H9 (cell line): ENCODE results near the gene RHBDD3. TPM values are rescaled to one million over a fixed set of nuclear protein-coding genes. Genes with fewer than 3 reads are reported as not detected.
A peak's percentile ranks its signal among the peaks of the same experiment; 100 is the strongest.

Experiments
- DNase-seq: peaks from one replicate; pipeline ENCODE4 v3.0.0-alpha.2; 2017
- H2AFZ ChIP-seq: one replicate; pipeline ENCODE4 v1.6.1; 2013; ENCODE audit warnings: mild to moderate bottlenecking, low read length, control low read depth, moderate library complexity
- H2AK5ac ChIP-seq: 2 replicates; pipeline ENCODE4 v1.6.1; 2013; ENCODE audit warnings: low read length, control low read depth, mixed read lengths; ENCODE audit not compliant: insufficient read length
- H2BK120ac ChIP-seq: one replicate; pipeline ENCODE4 v1.6.1; 2013; ENCODE audit warnings: low read depth, mild to moderate bottlenecking, low read length, control low read depth, inconsistent platforms; ENCODE audit not compliant: poor library complexity, severe bottlenecking
- H2BK12ac ChIP-seq: 2 replicates; pipeline ENCODE4 v1.6.1; 2013; ENCODE audit warnings: low read length, control low read depth, mixed read lengths, low read depth; ENCODE audit not compliant: insufficient read length
- H2BK15ac ChIP-seq: 2 replicates; pipeline ENCODE4 v1.6.1; 2013; ENCODE audit warnings: low read depth, low read length, control low read depth
- H2BK20ac ChIP-seq: one replicate; pipeline ENCODE4 v1.6.1; 2013; ENCODE audit warnings: low read depth, mild to moderate bottlenecking, low read length, control low read depth, inconsistent platforms; ENCODE audit not compliant: poor library complexity, severe bottlenecking
- H2BK5ac ChIP-seq: 2 replicates; pipeline ENCODE4 v1.6.1; 2013; ENCODE audit warnings: low read length, control low read depth, mixed read lengths; ENCODE audit not compliant: insufficient read length
- H3K14ac ChIP-seq: 2 replicates; pipeline ENCODE4 v1.6.1; 2013; ENCODE audit warnings: low read length, control low read depth; ENCODE audit not compliant: insufficient read depth
- H3K18ac ChIP-seq: 2 replicates; pipeline ENCODE4 v1.6.1; 2013; ENCODE audit warnings: low read depth, mild to moderate bottlenecking, mixed read lengths, low read length, control low read depth; ENCODE audit not compliant: insufficient read length
- H3K23ac ChIP-seq: 2 replicates; pipeline ENCODE4 v1.6.1; 2013; ENCODE audit warnings: low read length, control low read depth, mixed read lengths, low read depth; ENCODE audit not compliant: insufficient read length
- H3K23me2 ChIP-seq: 2 replicates; pipeline ENCODE4 v1.6.1; 2013; ENCODE audit warnings: low read depth, mild to moderate bottlenecking, mixed read lengths, low read length, control low read depth; ENCODE audit not compliant: insufficient read length, poor library complexity, severe bottlenecking
- H3K27ac ChIP-seq: 2 replicates; pipeline ENCODE4 v1.5.1; 2013; ENCODE audit warnings: low read length, control low read depth, mixed read lengths, low read depth; ENCODE audit not compliant: insufficient read length
- H3K27me3 ChIP-seq: 2 replicates; pipeline ENCODE4 v1.6.1; 2013; ENCODE audit warnings: low read length, control low read depth, inconsistent platforms; ENCODE audit not compliant: insufficient read depth
- H3K4ac ChIP-seq: 2 replicates; pipeline ENCODE4 v1.6.1; 2013; ENCODE audit warnings: low read depth, mild to moderate bottlenecking, control low read depth, inconsistent platforms, low read length, moderate library complexity
- H3K4me1 ChIP-seq: 2 replicates; pipeline ENCODE4 v1.6.1; 2013; ENCODE audit warnings: low read length, control low read depth, inconsistent platforms; ENCODE audit not compliant: insufficient read depth
- H3K4me2 ChIP-seq: 2 replicates; pipeline ENCODE4 v1.6.1; 2013; ENCODE audit warnings: low read length, control low read depth, mixed read lengths; ENCODE audit not compliant: insufficient read length, insufficient read depth
- H3K56ac ChIP-seq: 2 replicates; pipeline ENCODE4 v1.6.1; 2013; ENCODE audit warnings: low read depth, mild to moderate bottlenecking, mixed read lengths, low read length, control low read depth; ENCODE audit not compliant: insufficient read length
- H3K79me1 ChIP-seq: 2 replicates; pipeline ENCODE4 v1.6.1; 2013; ENCODE audit warnings: low read depth, mild to moderate bottlenecking, moderate library complexity, low read length, control low read depth, inconsistent platforms; ENCODE audit not compliant: insufficient read depth, poor library complexity, severe bottlenecking
- H3K79me2 ChIP-seq: 2 replicates; pipeline ENCODE4 v1.6.1; 2013; ENCODE audit warnings: low read length, control low read depth, inconsistent platforms; ENCODE audit not compliant: insufficient read depth
- H3K9ac ChIP-seq: 2 replicates; pipeline ENCODE4 v1.6.1; 2013; ENCODE audit warnings: low read length, control low read depth, mixed read lengths; ENCODE audit not compliant: insufficient read length; ENCODE audit errors: extremely low read depth
- H3K9me3 ChIP-seq: one replicate; pipeline ENCODE4 v1.6.1; 2013; ENCODE audit warnings: low read depth, low read length, inconsistent platforms; ENCODE audit not compliant: control insufficient read depth
- H3T11ph ChIP-seq: one replicate; pipeline ENCODE4 v1.6.1; 2013; ENCODE audit warnings: mild to moderate bottlenecking, low read length, control low read depth, inconsistent platforms
- H4K20me1 ChIP-seq: one replicate; pipeline ENCODE4 v1.6.1; 2013; ENCODE audit not compliant: control insufficient read depth, insufficient read length, insufficient read depth
- H4K5ac ChIP-seq: 2 replicates; pipeline ENCODE4 v1.6.1; 2013; ENCODE audit warnings: low read depth, mild to moderate bottlenecking, mixed read lengths, low read length, control low read depth; ENCODE audit not compliant: insufficient read length
- H4K8ac ChIP-seq: replicated peaks from 2 replicates; pipeline ENCODE4 v1.6.1; 2013; ENCODE audit warnings: low read length, control low read depth, mixed read lengths, low read depth; ENCODE audit not compliant: insufficient read length
- H4K91ac ChIP-seq: 2 replicates; pipeline ENCODE4 v1.6.1; 2013; ENCODE audit warnings: low read depth, mild to moderate bottlenecking, moderate library complexity, mixed read lengths, low read length, control low read depth; ENCODE audit not compliant: insufficient read length
- H3K27ac Mint-ChIP-seq, 3 experiments: 2 replicates in 2 of 3; 3 replicates in 1 of 3; pipeline ENCODE4 v1.8.0; 2020 to 2021; ENCODE audit warnings: mixed read lengths in 3 of 3, mild to moderate bottlenecking in 1 of 3, moderate library complexity in 1 of 3
- H3K27me3 Mint-ChIP-seq: 2 replicates; pipeline ENCODE4 v1.8.0; 2021; ENCODE audit warnings: low read depth, mild to moderate bottlenecking, moderate library complexity, mixed read lengths
- H3K36me3 Mint-ChIP-seq, 3 experiments: 2 replicates in 2 of 3; 3 replicates in 1 of 3; pipeline ENCODE4 v1.8.0; 2020 to 2021; ENCODE audit warnings: low read depth in 3 of 3, mixed read lengths in 3 of 3; ENCODE audit not compliant: insufficient read depth in 1 of 3
- H3K4me1 Mint-ChIP-seq, 2 experiments: 2 replicates each; pipeline ENCODE4 v1.8.0; 2020; ENCODE audit warnings: mixed read lengths in 2 of 2
- H3K4me3 Mint-ChIP-seq, 2 experiments: 2 replicates in 1 of 2; 3 replicates in 1 of 2; pipeline ENCODE4 v1.8.0; 2020 to 2021; ENCODE audit warnings: mild to moderate bottlenecking in 2 of 2, mixed read lengths in 2 of 2, moderate library complexity in 1 of 2
- H3K9me3 Mint-ChIP-seq, 2 experiments: 2 replicates in 1 of 2; 3 replicates in 1 of 2; pipeline ENCODE4 v1.8.0; 2020; ENCODE audit warnings: mild to moderate bottlenecking in 2 of 2, mixed read lengths in 2 of 2, moderate library complexity in 1 of 2
- WGBS: extraction: QIAGEN DNeasy Blood & Tissue Kit; methylation state at CpG from one replicate; pipeline ENCODE4 v1.1.7; 2013; ENCODE audit warnings: missing lambda C conversion rate, low lambda C conversion rate, mixed read lengths; ENCODE audit not compliant: insufficient read length; ENCODE audit errors: extremely low coverage; 5-methylcytosine and 5-hydroxymethylcytosine counted together
- total RNA-seq: library from RNA; stranded (reverse); gene quantifications from 2 replicates; pipeline ENCODE4 v1.2.1, GENCODE V29; 2021
- TF ChIP-seq, protein P1 (sequence below): fragments of 200-600 bp; sonication (generic); conservative IDR thresholded peaks from 3 replicates; pipeline ENCODE4 v1.8.0; 2021; ENCODE audit warnings: antibody characterized with exemption, mild to moderate bottlenecking

The RHBDD3 gene
- total RNA-seq, 1 experiment from 2014 or later: 99.7 TPM

GRCh38 chr22:29313126-29313575 is 45.4 kb upstream of the RHBDD3 start:
- H3K4me1 ChIP-seq: no peaks in the 10 kb centered on the region
- H2AK5ac ChIP-seq: no peak overlapping the region
- no peak overlapping the region for H4K91ac ChIP-seq
- peaks cover 33% of the 10 kb centered on the region for H3K27me3 ChIP-seq
- no peak overlapping the region for H3K4me2 ChIP-seq
- no peak overlapping the region for H2BK15ac ChIP-seq
- no peak overlapping the region for H3K56ac ChIP-seq
- H3K27ac ChIP-seq: no peak overlapping the region
- peak; percentile 92 for DNase-seq
- no peak overlapping the region for H2BK20ac ChIP-seq
- peaks cover 4% of the 10 kb centered on the region for H3K23me2 ChIP-seq
- H3K9me3 Mint-ChIP-seq: peaks cover 5 to 17% of the 10 kb centered on the region in 2 experiments; a peak in 4 of 5 replicates
- no peak overlapping the region for H3K23ac ChIP-seq
- H3K9ac ChIP-seq: no peak overlapping the region
- no peak overlapping the region for H3K18ac ChIP-seq
- no CpG with 5 or more reads among the region's 44 CpGs for WGBS
- no peak overlapping the region for H3T11ph ChIP-seq
- TF ChIP-seq, protein P1, sequence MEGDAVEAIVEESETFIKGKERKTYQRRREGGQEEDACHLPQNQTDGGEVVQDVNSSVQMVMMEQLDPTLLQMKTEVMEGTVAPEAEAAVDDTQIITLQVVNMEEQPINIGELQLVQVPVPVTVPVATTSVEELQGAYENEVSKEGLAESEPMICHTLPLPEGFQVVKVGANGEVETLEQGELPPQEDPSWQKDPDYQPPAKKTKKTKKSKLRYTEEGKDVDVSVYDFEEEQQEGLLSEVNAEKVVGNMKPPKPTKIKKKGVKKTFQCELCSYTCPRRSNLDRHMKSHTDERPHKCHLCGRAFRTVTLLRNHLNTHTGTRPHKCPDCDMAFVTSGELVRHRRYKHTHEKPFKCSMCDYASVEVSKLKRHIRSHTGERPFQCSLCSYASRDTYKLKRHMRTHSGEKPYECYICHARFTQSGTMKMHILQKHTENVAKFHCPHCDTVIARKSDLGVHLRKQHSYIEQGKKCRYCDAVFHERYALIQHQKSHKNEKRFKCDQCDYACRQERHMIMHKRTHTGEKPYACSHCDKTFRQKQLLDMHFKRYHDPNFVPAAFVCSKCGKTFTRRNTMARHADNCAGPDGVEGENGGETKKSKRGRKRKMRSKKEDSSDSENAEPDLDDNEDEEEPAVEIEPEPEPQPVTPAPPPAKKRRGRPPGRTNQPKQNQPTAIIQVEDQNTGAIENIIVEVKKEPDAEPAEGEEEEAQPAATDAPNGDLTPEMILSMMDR: peak; percentile 99
- H3K9me3 ChIP-seq: no peaks in the 10 kb centered on the region
- peaks cover 0 to 5% (median 2%) of the 10 kb centered on the region in 3 experiments; a peak in 3 of 7 replicates for H3K36me3 Mint-ChIP-seq
- H2BK120ac ChIP-seq: no peak overlapping the region
- no peaks in the 10 kb centered on the region for H4K20me1 ChIP-seq
- no peak overlapping the region for H4K5ac ChIP-seq
- H4K8ac ChIP-seq: no peak overlapping the region
- no peaks in the 10 kb centered on the region for H3K79me1 ChIP-seq
- no peak overlapping the region for H2BK5ac ChIP-seq
- no peak overlapping the region for H2AFZ ChIP-seq
- H3K27ac Mint-ChIP-seq: no peak overlapping the region
- H3K4me1 Mint-ChIP-seq: peaks cover 14 to 25% of the 10 kb centered on the region in 2 experiments
- H3K4me3 Mint-ChIP-seq: no peak overlapping the region; a peak in 1 of 5 replicates
- no peak overlapping the region for H3K4ac ChIP-seq
- H3K79me2 ChIP-seq: no peaks in the 10 kb centered on the region
- peaks cover 54% of the 10 kb centered on the region for H3K27me3 Mint-ChIP-seq
- H3K14ac ChIP-seq: no peak overlapping the region
- no peak overlapping the region for H2BK12ac ChIP-seq
